ENCODE results near the gene DHRS4. TPM values are rescaled to one million over a fixed set of nuclear protein-coding genes. Genes with fewer than 3 reads are reported as not detected.

DHRS4 gene
- total RNA-seq: 10 to 100 TPM; 18.3 to 19.6 TPM

DNA sequence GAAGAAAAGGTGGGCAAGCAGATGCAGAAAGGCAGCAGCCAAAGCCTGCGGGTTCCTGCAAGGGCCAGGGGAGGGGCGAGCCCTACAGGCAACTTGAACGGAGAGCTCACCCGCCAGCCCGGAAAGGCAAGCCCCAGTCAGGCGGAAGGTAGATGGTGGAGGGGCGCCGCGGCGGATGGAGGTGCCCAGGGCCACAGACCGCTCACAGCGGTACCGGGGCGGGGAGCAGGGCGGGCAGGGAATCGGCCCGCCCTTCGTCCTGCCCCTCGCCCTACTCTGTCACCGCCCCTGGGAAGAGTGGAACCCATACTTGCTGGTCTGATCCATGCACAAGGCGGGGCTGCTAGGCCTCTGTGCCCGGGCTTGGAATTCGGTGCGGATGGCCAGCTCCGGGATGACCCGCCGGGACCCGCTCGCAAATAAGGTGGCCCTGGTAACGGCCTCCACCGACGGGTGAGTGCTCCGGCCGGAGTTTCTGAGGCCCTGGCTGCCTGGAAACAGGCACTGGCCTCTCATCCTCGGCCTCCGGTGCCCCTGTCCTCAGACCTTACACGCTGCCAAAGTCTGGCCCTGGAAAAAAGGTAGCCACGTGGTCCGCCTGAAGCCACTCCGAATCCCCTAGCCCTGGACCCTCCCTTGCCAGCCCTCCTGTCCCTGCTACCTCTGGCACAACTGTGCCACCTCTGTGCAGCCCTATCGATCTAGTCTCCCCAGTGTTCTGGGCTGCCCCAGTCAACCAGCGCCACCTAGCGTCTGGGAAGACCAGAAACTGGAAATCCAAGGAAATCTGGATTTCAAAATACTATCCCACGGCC lies at the start of gene DHRS4:
DHRS4 (plus strand) TSS at position 307 of the 815 bp plus-strand sequence; CDS start at position 326, 19 bp downstream.

DNA sequence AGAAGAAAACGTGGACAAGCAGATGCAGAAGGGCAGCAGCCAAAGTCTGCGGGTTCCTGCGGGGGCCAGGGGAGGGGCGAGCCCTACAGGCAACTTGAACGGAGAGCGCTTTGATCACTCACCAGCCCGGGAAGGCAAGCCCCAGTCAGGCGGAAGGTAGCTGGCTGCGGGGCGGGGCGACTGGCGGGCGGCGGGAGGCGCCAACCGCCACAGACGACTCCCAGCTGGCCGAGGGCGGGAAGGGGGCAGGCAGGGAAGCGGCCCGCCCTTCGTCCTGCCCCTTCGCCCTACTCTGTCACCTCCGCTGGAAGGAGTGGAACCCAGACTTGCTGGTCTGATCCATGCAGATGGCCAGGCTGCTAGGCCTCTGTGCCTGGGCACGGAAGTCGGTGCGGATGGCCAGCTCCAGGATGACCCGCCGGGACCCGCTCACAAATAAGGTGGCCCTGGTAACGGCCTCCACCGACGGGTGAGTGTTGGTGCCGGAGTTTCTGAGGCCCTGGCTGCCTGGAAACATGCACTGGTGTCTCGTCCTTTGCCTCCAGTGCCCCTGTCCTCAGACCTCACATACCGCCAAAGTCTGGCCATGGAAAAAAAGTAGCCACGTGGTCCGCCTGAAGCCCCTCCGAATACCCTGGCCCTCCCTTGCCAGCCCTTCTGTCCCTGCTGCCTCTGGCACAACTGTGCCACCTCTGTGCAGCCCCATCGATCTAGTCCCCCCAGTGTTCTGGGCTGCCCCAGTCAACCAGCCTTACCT lies 35.2 kb downstream of the DHRS4 start, which contains the start of gene DHRS4L2:
DHRS4L2 (plus strand) TSS at position 323 of the 757 bp plus-strand sequence; CDS start at position 342, 19 bp downstream.

Other genes with a start within 250 kb of the DHRS4 start
- 10 to 100 TPM; 18.7 to 20.6 TPM for gene DHRS4L2, start 35.2 kb downstream of the DHRS4 start, total RNA-seq
- gene CARMIL3, start 98.2 kb downstream of the DHRS4 start, total RNA-seq: under 1 TPM; 0.50 to 0.65 TPM
- not detected for gene CPNE6, start 117.8 kb downstream of the DHRS4 start, total RNA-seq
- 10 to 100 TPM; 53.5 to 54.5 TPM for gene PCK2, start 140.5 kb downstream of the DHRS4 start, total RNA-seq
- 100 to 1,000 TPM; 101 TPM for gene DCAF11, start 161.0 kb downstream of the DHRS4 start, total RNA-seq
- gene NRL, start 161.2 kb downstream of the DHRS4 start, total RNA-seq: 1 to 10 TPM; 3.0 to 3.1 TPM
- gene FITM1, start 176.9 kb downstream of the DHRS4 start, total RNA-seq: 1 to 10 TPM; 1.4 to 1.5 TPM
- 100 to 1,000 TPM; 453 to 473 TPM for gene PSME1, start 182.4 kb downstream of the DHRS4 start, total RNA-seq
- gene EMC9, start 187.8 kb downstream of the DHRS4 start, total RNA-seq: 10 to 100 TPM; 30.9 to 34.8 TPM
- 100 to 1,000 TPM; 386 to 389 TPM for gene PSME2, start 192.8 kb downstream of the DHRS4 start, total RNA-seq
- 100 to 1,000 TPM; 108 to 111 TPM for gene RNF31, start 193.7 kb downstream of the DHRS4 start, total RNA-seq
- gene IRF9, start 207.5 kb downstream of the DHRS4 start, total RNA-seq: 100 to 1,000 TPM; 223 to 232 TPM
- gene REC8, start 218.3 kb downstream of the DHRS4 start, total RNA-seq: 10 to 100 TPM; 48.9 to 49.8 TPM
- gene IPO4, start 235.0 kb downstream of the DHRS4 start, total RNA-seq: 10 to 100 TPM; 42.4 to 43.3 TPM
- 10 to 100 TPM; 32.2 to 32.3 TPM for gene TM9SF1, start 241.7 kb downstream of the DHRS4 start, total RNA-seq